H1 (cell line): Measurements from ENCODE around the gene NPFFR2. TPM values are rescaled to one million over a fixed set of nuclear protein-coding genes. Genes with fewer than 3 reads are reported as not detected.

Experiments
- CTCF ChIA-PET: fragments of 300-600 bp; sonication (Branson Sonifier 250); formaldehyde crosslinking; loops from one replicate; lab custom pipeline; 2021; ENCODE audit not compliant: partially characterized antibody; lab: Charles Lee
- POLR2A ChIA-PET: fragments of 300-600 bp; sonication (Branson Sonifier 250); formaldehyde crosslinking; loops from one replicate; lab custom pipeline; 2021; ENCODE audit warnings: inconsistent platforms; ENCODE audit not compliant: partially characterized antibody; lab: Charles Lee
- DNase-seq, 2 experiments: peaks; one replicate each; pipeline versions ENCODE4 v3.0.0 to v3.0.0-alpha.2; 2010 to 2022; ENCODE audit warnings: low spot score in 2 of 2, low read depth in 1 of 2, mixed read lengths in 1 of 2
- FAIRE-seq: peaks from 2 replicates; lab custom pipeline; 2011; peaks lifted over from hg19 to GRCh38; lab: Jason Lieb, UNC
- H2AFZ ChIP-seq: 2 replicates; pipeline ENCODE4 v1.8.1; 2012; ENCODE audit warnings: low read length, inconsistent platforms
- H2AK5ac ChIP-seq: 2 replicates; pipeline ENCODE4 v1.6.1; 2013; ENCODE audit warnings: low read depth, low read length
- H2BK120ac ChIP-seq: replicated peaks from 2 replicates; pipeline ENCODE3; 2013; ENCODE audit warnings: low read depth, low read length, inconsistent platforms
- H2BK12ac ChIP-seq: 2 replicates; pipeline ENCODE4 v1.6.1; 2013; ENCODE audit warnings: low read depth, low read length
- H2BK15ac ChIP-seq: 2 replicates; pipeline ENCODE4 v1.6.1; 2013; ENCODE audit warnings: low read length
- H2BK20ac ChIP-seq: 2 replicates; pipeline ENCODE4 v1.6.1; 2013; ENCODE audit warnings: low read length
- H2BK5ac ChIP-seq: 2 replicates; pipeline ENCODE4 v1.6.1; 2013; ENCODE audit warnings: low read depth, low read length
- H3K14ac ChIP-seq: 2 replicates; pipeline ENCODE4 v1.6.1; 2013; ENCODE audit warnings: inconsistent platforms; ENCODE audit not compliant: insufficient read length
- H3K18ac ChIP-seq: 2 replicates; pipeline ENCODE4 v1.6.1; 2013; ENCODE audit warnings: low read length; ENCODE audit errors: extremely low read depth
- H3K23ac ChIP-seq: 2 replicates; pipeline ENCODE4 v1.6.1; 2013; ENCODE audit warnings: inconsistent platforms; ENCODE audit not compliant: insufficient read length
- H3K23me2 ChIP-seq: 2 replicates; pipeline ENCODE4 v1.6.1; 2013; ENCODE audit warnings: low read depth, low read length
- H3K27ac ChIP-seq: 2 replicates; pipeline ENCODE4 v1.6.1; 2011; ENCODE audit warnings: low read depth, low read length, inconsistent platforms
- H3K27me3 ChIP-seq, 4 experiments: replicated peaks in 1 of 4; 1 replicate in 1 of 4; 2 replicates in 3 of 4; pipeline versions ENCODE4 v1.6.1 to v1.8.1; 2011 to 2013; ENCODE audit warnings: low read length in 3 of 4, mild to moderate bottlenecking in 3 of 4, inconsistent platforms in 2 of 4, mixed read lengths in 2 of 4, moderate library complexity in 1 of 4; ENCODE audit not compliant: control insufficient read depth in 3 of 4, insufficient read depth in 3 of 4; ENCODE audit errors: extremely low read depth in 1 of 4
- H3K36me3 ChIP-seq, 4 experiments: 2 replicates each; pipeline versions ENCODE4 v1.6.1 to v1.8.1; 2011 to 2013; ENCODE audit warnings: mild to moderate bottlenecking in 4 of 4, low read length in 3 of 4, moderate library complexity in 2 of 4, control low read depth in 1 of 4, inconsistent platforms in 1 of 4; ENCODE audit not compliant: insufficient read depth in 4 of 4, control insufficient read depth in 2 of 4
- H3K4ac ChIP-seq: replicated peaks from 2 replicates; pipeline ENCODE3; 2013; ENCODE audit warnings: low read length, low read depth, mixed read lengths, inconsistent platforms; ENCODE audit not compliant: insufficient read length
- H3K4me1 ChIP-seq, 4 experiments: replicated peaks in 1 of 4; 1 replicate in 1 of 4; 2 replicates in 3 of 4; pipeline versions ENCODE4 v1.6.1 to v1.8.1; 2011 to 2013; ENCODE audit warnings: low read length in 3 of 4, inconsistent platforms in 2 of 4, mixed read lengths in 1 of 4; ENCODE audit not compliant: insufficient read depth in 4 of 4, control insufficient read depth in 3 of 4
- H3K4me2 ChIP-seq, 2 experiments: 2 replicates each; pipeline versions ENCODE4 v1.6.1 to v1.8.1; 2011 to 2013; ENCODE audit warnings: low read depth in 2 of 2, low read length in 2 of 2, control low read depth in 1 of 2, inconsistent platforms in 1 of 2, mild to moderate bottlenecking in 1 of 2; ENCODE audit not compliant: insufficient read depth in 1 of 2
- H3K4me3 ChIP-seq, 4 experiments: fragments of 200-600, 300-600 bp in 1 of 4; sonication (generic), shearing (Covaris generic), sonication (Bioruptor Twin) in 1 of 4; 2 replicates each; pipeline versions ENCODE4 v1.5.1 to v1.8.1; 2011 to 2016; ENCODE audit warnings: low read length in 4 of 4, low read depth in 3 of 4, control low read depth in 2 of 4, inconsistent platforms in 2 of 4, mild to moderate bottlenecking in 2 of 4, mixed read lengths in 1 of 4, moderate library complexity in 1 of 4; ENCODE audit not compliant: insufficient read depth in 2 of 4; ENCODE audit errors: extremely low read depth in 1 of 4
- H3K56ac ChIP-seq: replicated peaks from 2 replicates; pipeline ENCODE3; 2013; ENCODE audit warnings: low read depth, mild to moderate bottlenecking, mixed read lengths, low read length, inconsistent platforms; ENCODE audit not compliant: insufficient read length
- H3K79me1 ChIP-seq: 2 replicates; pipeline ENCODE4 v1.6.1; 2013; ENCODE audit warnings: low read depth, low read length, control low read depth
- H3K79me2 ChIP-seq, 2 experiments: 2 replicates each; pipeline versions ENCODE4 v1.6.1 to v1.8.1; 2012 to 2013; ENCODE audit warnings: low read length in 2 of 2, mild to moderate bottlenecking in 2 of 2, inconsistent platforms in 1 of 2; ENCODE audit not compliant: insufficient read depth in 2 of 2, control insufficient read depth in 1 of 2
- H3K9ac ChIP-seq, 4 experiments: replicated peaks in 1 of 4; 1 replicate in 1 of 4; 2 replicates in 3 of 4; pipeline versions ENCODE4 v1.6.1 to v1.8.1; 2011 to 2013; ENCODE audit warnings: low read depth in 3 of 4, low read length in 3 of 4, control low read depth in 2 of 4, mild to moderate bottlenecking in 2 of 4, moderate library complexity in 2 of 4, inconsistent platforms in 1 of 4; ENCODE audit errors: extremely low read depth in 1 of 4
- H3K9me3 ChIP-seq, 2 experiments: 2 replicates each; pipeline versions ENCODE4 v1.6.1 to v1.8.1; 2012 to 2013; ENCODE audit warnings: mild to moderate bottlenecking in 2 of 2, moderate library complexity in 2 of 2, control low read depth in 1 of 2, inconsistent platforms in 1 of 2, low read depth in 1 of 2, low read length in 1 of 2, mixed read lengths in 1 of 2; ENCODE audit not compliant: insufficient read depth in 2 of 2
- H4K20me1 ChIP-seq, 2 experiments: replicated peaks in 1 of 2; 2 replicates each; pipeline versions ENCODE3 to v1.8.1; 2011 to 2013; ENCODE audit warnings: inconsistent platforms in 2 of 2, low read length in 2 of 2, mild to moderate bottlenecking in 1 of 2; ENCODE audit not compliant: insufficient read depth in 2 of 2, control insufficient read depth in 1 of 2
- H4K5ac ChIP-seq: 2 replicates; pipeline ENCODE4 v1.6.1; 2013; ENCODE audit warnings: low read length, low read depth, mixed read lengths, inconsistent platforms; ENCODE audit not compliant: insufficient read length
- H4K8ac ChIP-seq: 2 replicates; pipeline ENCODE4 v1.8.0; 2013; ENCODE audit warnings: mild to moderate bottlenecking, moderate library complexity, low read length, inconsistent platforms; ENCODE audit not compliant: insufficient read depth; ENCODE audit errors: extremely low read depth
- H4K91ac ChIP-seq: replicated peaks from 2 replicates; pipeline ENCODE3; 2013; ENCODE audit warnings: low read length, mixed read lengths, inconsistent platforms; ENCODE audit not compliant: insufficient read length
- BRCA1 ChIP-seq: IDR thresholded peaks from 2 replicates; pipeline ENCODE4 v1.6.1; 2012; ENCODE audit warnings: low read depth, low read length, improper control_type of control experiment
- EGR1 ChIP-seq: IDR thresholded peaks from 2 replicates; pipeline ENCODE4 v1.6.1; 2011; ENCODE audit warnings: low read depth, low read length, borderline replicate concordance
- EP300 ChIP-seq, 2 experiments: IDR thresholded peaks; 1 replicate in 1 of 2; 2 replicates in 1 of 2; pipeline ENCODE4 v1.6.1; 2011 to 2012; ENCODE audit warnings: low read depth in 2 of 2, low read length in 2 of 2, mild to moderate bottlenecking in 2 of 2, borderline replicate concordance in 1 of 2, inconsistent platforms in 1 of 2, moderate library complexity in 1 of 2
- KDM1A ChIP-seq: fragments of 200-600, 300-600 bp; sonication (generic); IDR thresholded peaks from 2 replicates; pipeline ENCODE4 v1.7.1; 2016; ENCODE audit warnings: mild to moderate bottlenecking, low read length, borderline replicate concordance
- NANOG ChIP-seq: IDR thresholded peaks from 2 replicates; pipeline ENCODE4 v1.6.1; 2011; ENCODE audit warnings: low read length, low read depth, mild to moderate bottlenecking, inconsistent platforms; ENCODE audit not compliant: insufficient read depth, poor library complexity, severe bottlenecking
- NRF1 ChIP-seq: IDR thresholded peaks from 2 replicates; pipeline ENCODE4 v1.6.1; 2011; ENCODE audit warnings: mild to moderate bottlenecking, low read depth, low read length, improper control_type of control experiment
- POU5F1 ChIP-seq: IDR thresholded peaks from 2 replicates; pipeline ENCODE4 v1.6.1; 2011; ENCODE audit warnings: low read depth, mild to moderate bottlenecking, low read length, moderate library complexity
- RAD21 ChIP-seq, 2 experiments: IDR thresholded peaks in 1 of 2; conservative IDR thresholded peaks in 1 of 2; 2 replicates each; pipeline ENCODE4 v1.6.1; 2011; ENCODE audit warnings: low read depth in 2 of 2, low read length in 2 of 2, improper control_type of control experiment in 1 of 2, inconsistent platforms in 1 of 2, mild to moderate bottlenecking in 1 of 2, moderate library complexity in 1 of 2
- SP1 ChIP-seq: IDR thresholded peaks from 2 replicates; pipeline ENCODE4 v1.6.1; 2011; ENCODE audit warnings: low read depth, low read length
- TBP ChIP-seq: IDR thresholded peaks from 2 replicates; pipeline ENCODE4 v1.6.1; 2011; ENCODE audit warnings: low read depth, low read length, improper control_type of control experiment
- TCF12 ChIP-seq: IDR thresholded peaks from 2 replicates; pipeline ENCODE4 v1.6.1; 2011; ENCODE audit warnings: low read depth, mild to moderate bottlenecking, low read length
- TEAD4 ChIP-seq: IDR thresholded peaks from 2 replicates; pipeline ENCODE4 v1.6.1; 2012; ENCODE audit warnings: low read depth, low read length, inconsistent platforms, mixed read lengths
- WGBS, 2 experiments: shearing (Covaris generic) in 1 of 2; methylation state at CpG; one replicate each; pipeline versions ENCODE4 v1.1.6 to v1.1.7; 2013 to 2015; ENCODE audit warnings: low lambda C conversion rate in 2 of 2, mixed read lengths in 2 of 2, inconsistent platforms in 1 of 2, low coverage in 1 of 2, missing lambda C conversion rate in 1 of 2; ENCODE audit not compliant: insufficient replicate concordance in 2 of 2, insufficient coverage in 1 of 2, insufficient read length in 1 of 2; ENCODE audit errors: extremely low coverage in 1 of 2, missing lambda C conversion rate in 1 of 2; 5-methylcytosine and 5-hydroxymethylcytosine counted together
- polyA plus RNA-seq, 7 experiments: library from polyadenylated mRNA; depleted of rRNA in 3 of 7; stranded (reverse) in 5 of 7; unstranded in 2 of 7; fragments of >200 nt in 5 of 7; fragments of 200-250 nt in 2 of 7; gene quantifications; 1 replicate in 5 of 7; 2 replicates in 1 of 7; 4 replicates in 1 of 7; pipeline versions ENCODE4 v1.2.1 to v1.2.3, GENCODE V29; 2011 to 2013; ENCODE audit warnings: missing spikeins in 2 of 7, mixed read lengths in 2 of 7
- total RNA-seq: library from RNA; stranded (reverse); fragmentation: NEBNext Ultra II Directional; extraction: Animal tissue kit (Norgen Biotek cat#: 25700); gene quantifications from 2 replicates; pipeline ENCODE4 v1.2.1, GENCODE V29; 2021
- TF ChIP-seq, protein P1 (sequence below): IDR thresholded peaks from 2 replicates; pipeline ENCODE4 v1.6.1; 2011; ENCODE audit warnings: low read length, improper control_type of control experiment
- TF ChIP-seq, protein P2 (sequence below): IDR thresholded peaks from 2 replicates; pipeline ENCODE4 v1.6.1; 2012; ENCODE audit warnings: inconsistent platforms

Gene NPFFR2
- total and polyA plus RNA-seq, 2 of the 8 experiments (the other 6 are each of a cell fraction or from before 2014, with no cell fraction given), result 0.26 to 0.53 TPM

DNA sequence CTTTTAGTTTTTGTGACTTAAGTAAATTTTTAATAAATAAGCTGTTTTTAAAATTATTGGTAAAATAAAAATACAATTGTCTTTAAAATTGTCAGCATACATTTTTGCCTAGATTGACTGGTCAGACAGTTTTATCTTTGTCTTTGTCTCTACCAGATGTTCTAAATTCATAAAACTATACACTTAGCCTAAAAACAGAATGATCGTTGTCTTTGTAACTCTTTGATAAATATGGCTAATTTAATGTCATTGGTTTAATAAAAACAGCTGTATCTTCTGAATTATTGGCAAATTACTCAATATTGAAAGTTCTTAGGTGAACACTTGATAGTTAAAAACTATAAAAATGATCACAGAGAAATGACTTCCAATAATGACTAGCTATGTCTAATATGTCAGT, 36.5 kb upstream of the NPFFR2 start:
- Histone ChIP-seq H2BK5ac (no peak overlapping the region), H2BK120ac (no peak overlapping the region), H2BK20ac (no peak overlapping the region), H4K20me1 (no peaks in the 10 kb centered on the region), H3K79me1 (no peaks in the 10 kb centered on the region), H2BK12ac (no peak overlapping the region), H3K4me2 (no peak overlapping the region), H2AFZ (no peak overlapping the region), H3K9ac (no peak overlapping the region), H3K27me3 (no peaks in the 10 kb centered on the region), H3K23me2 (no peaks in the 10 kb centered on the region), H3K56ac (no peak overlapping the region), H4K8ac (no peak overlapping the region), H3K18ac (no peak overlapping the region), H3K36me3 (no peaks in the 10 kb centered on the region), H3K4me3 (no peak overlapping the region), H3K14ac (no peak overlapping the region), H2AK5ac (no peak overlapping the region), H3K9me3 (peaks cover 7 to 10% of the 10 kb centered on the region in 2 experiments; a peak in 3 of 4 replicates), H4K91ac (no peak overlapping the region), H3K27ac (no peak overlapping the region), H3K79me2 (no peaks in the 10 kb centered on the region), H3K4me1 (no peaks in the 10 kb centered on the region), H4K5ac (no peak overlapping the region), H3K23ac (no peak overlapping the region), H3K4ac (no peak overlapping the region), H2BK15ac (no peak overlapping the region)
- DNase-seq, result no peak
- ChIA-PET CTCF (no interaction called here), POLR2A (no interaction called here)
- 85% methylated on average over 1 of the region's 1 CpG; no CpG with 5 or more reads in 1 of the 2 experiments for WGBS, 2 experiments
- FAIRE-seq, result no peak
- TF ChIP-seq NRF1 (no peak), POU5F1 (no peak), EGR1 (no peak), RAD21 (IDR thresholded peaks at IDR 0.05 in 1 of 2, conservative IDR thresholded peaks at IDR 0.05 in 1 of 2; ENCODE audit: low read depth in 2 of 2, low read length in 2 of 2) (no peak), KDM1A (no peak), TEAD4 (no peak), EP300 (IDR thresholded peaks at IDR 0.05; ENCODE audit: borderline replicate concordance in 1 of 2, low read depth in 2 of 2, low read length in 2 of 2) (no peak), NANOG (no peak), TCF12 (no peak), TBP (no peak), SP1 (no peak), BRCA1 (no peak)
- TF ChIP-seq, protein P1, sequence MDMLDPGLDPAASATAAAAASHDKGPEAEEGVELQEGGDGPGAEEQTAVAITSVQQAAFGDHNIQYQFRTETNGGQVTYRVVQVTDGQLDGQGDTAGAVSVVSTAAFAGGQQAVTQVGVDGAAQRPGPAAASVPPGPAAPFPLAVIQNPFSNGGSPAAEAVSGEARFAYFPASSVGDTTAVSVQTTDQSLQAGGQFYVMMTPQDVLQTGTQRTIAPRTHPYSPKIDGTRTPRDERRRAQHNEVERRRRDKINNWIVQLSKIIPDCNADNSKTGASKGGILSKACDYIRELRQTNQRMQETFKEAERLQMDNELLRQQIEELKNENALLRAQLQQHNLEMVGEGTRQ, result no peak
- TF ChIP-seq, protein P2, sequence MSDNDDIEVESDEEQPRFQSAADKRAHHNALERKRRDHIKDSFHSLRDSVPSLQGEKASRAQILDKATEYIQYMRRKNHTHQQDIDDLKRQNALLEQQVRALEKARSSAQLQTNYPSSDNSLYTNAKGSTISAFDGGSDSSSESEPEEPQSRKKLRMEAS, result no peak
